Activated CD8-positive, alpha-beta T cell treated with anti-CD3 and anti-CD28 coated beads, Interleukin-2, amount 10 ng/mL, durations not matched to agents 7 days and 5 days (primary cell): ENCODE results near the gene UPP2. TPM values are rescaled to one million over a fixed set of nuclear protein-coding genes. Genes with fewer than 3 reads are reported as not detected.

ENCODE experiments used
- ATAC-seq: fragments of 150-1000 bp; cut with Tn5 transposase; one replicate; pipeline ENCODE4 v1.10.0; 2021; ENCODE audit warnings: moderate library complexity
- CTCF ChIA-PET: fragments of 350-600 bp; sonication (Branson Sonifier 250); formaldehyde crosslinking; loops from one replicate; lab custom pipeline; 2021; ENCODE audit warnings: antibody characterized with exemption; lab: Charles Lee
- POLR2A ChIA-PET: fragments of 350-600 bp; sonication (Branson Sonifier 250); formaldehyde crosslinking; loops from one replicate; lab custom pipeline; 2021; ENCODE audit warnings: antibody characterized with exemption; lab: Charles Lee
- DNase-seq: peaks from one replicate; pipeline ENCODE4 v3.0.0-alpha.2; 2020
- H3K27ac Mint-ChIP-seq: one replicate; pipeline ENCODE4 v1.8.0; 2021; ENCODE audit warnings: mild to moderate bottlenecking, mixed read lengths
- H3K27me3 Mint-ChIP-seq: one replicate; pipeline ENCODE4 v1.8.0; 2021; ENCODE audit warnings: low read depth, mixed read lengths
- H3K36me3 Mint-ChIP-seq: one replicate; pipeline ENCODE4 v1.8.0; 2021; ENCODE audit warnings: low read depth, mixed read lengths
- H3K4me1 Mint-ChIP-seq: one replicate; pipeline ENCODE4 v1.8.0; 2021; ENCODE audit warnings: low read depth, mixed read lengths
- H3K4me3 Mint-ChIP-seq: one replicate; pipeline ENCODE4 v1.8.0; 2021; ENCODE audit warnings: mild to moderate bottlenecking, mixed read lengths
- H3K9me3 Mint-ChIP-seq: one replicate; pipeline ENCODE4 v1.8.0; 2022; ENCODE audit warnings: mixed read lengths; ENCODE audit not compliant: insufficient read depth
- total RNA-seq, 2 experiments: library from RNA; stranded (reverse); gene quantifications; one replicate each; pipeline ENCODE4 v1.2.3, GENCODE V29; 2021

Gene UPP2
- total RNA-seq, 2 experiments from 2014 or later, result not detected

DNA sequence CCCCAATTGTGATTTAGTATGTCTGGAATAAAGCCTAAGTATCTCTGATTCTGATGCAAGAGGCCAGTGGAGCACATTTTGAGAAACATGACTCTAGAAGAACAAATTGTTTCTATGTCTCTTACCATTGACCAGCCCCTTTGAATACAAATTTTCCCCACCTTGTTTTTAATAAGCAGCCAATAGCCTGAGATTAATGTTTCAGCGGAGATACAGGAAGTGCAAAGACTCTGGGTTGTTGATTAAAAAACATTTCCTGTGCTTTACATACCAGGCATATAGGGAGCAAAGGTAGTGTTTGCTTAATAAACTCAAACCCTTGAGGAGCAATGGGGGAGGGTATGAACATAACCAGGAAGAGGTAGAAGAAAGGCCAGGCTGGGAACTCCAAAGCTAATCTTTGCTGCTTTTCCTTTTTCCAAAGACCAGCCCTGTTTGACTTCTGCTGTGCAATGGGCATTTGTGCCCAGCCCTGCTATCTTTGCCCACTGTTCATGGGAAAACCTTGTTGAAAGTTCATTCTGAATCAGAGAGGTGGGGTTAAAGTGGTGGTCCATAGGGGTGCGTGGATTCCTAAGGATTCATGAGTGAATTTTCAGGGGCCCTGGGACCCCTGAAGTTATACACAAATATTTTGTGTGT, 29.3 kb downstream of the UPP2 start:
- H3K27me3 Mint-ChIP-seq, result peaks cover 2% of the 10 kb centered on the region
- H3K27ac Mint-ChIP-seq, result no peak overlapping the region
- H3K9me3 Mint-ChIP-seq, result no peaks in the 10 kb centered on the region
- ATAC-seq, result no peak
- POLR2A ChIA-PET, result no interaction called here
- H3K36me3 Mint-ChIP-seq, result no peaks in the 10 kb centered on the region
- H3K4me3 Mint-ChIP-seq, result no peak overlapping the region
- no peaks in the 10 kb centered on the region for H3K4me1 Mint-ChIP-seq
- no peak for DNase-seq
- CTCF ChIA-PET, result no interaction called here

DNA sequence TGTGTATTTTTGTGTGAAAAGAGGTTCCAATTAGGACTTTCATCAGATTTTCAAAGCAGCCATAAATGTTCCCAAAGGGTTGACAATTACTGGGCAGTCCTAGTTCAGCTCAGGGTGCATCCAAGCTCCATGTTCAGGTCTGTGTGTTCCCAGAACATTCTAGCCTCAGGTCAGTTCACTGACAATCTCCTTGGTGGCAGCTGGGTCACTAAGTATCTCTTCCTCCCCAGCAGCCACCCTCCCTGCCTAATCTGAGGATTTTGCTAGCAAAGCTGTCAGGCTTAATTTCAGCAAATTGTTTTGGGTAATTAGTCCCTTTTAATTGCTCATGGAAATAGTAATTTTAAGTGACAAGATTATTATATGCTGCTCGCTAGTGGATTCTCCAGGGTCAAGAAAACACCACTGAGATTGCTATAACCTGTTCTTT, 29.8 kb downstream of the UPP2 start:
- Mint-ChIP-seq H3K27me3 (peaks cover 2% of the 10 kb centered on the region), H3K27ac (no peak overlapping the region), H3K4me3 (no peak overlapping the region), H3K36me3 (no peaks in the 10 kb centered on the region), H3K4me1 (no peaks in the 10 kb centered on the region), H3K9me3 (no peaks in the 10 kb centered on the region)
- ATAC-seq (no peak), DNase-seq (no peak)
- ChIA-PET CTCF (no interaction called here), POLR2A (no interaction called here)

DNA sequence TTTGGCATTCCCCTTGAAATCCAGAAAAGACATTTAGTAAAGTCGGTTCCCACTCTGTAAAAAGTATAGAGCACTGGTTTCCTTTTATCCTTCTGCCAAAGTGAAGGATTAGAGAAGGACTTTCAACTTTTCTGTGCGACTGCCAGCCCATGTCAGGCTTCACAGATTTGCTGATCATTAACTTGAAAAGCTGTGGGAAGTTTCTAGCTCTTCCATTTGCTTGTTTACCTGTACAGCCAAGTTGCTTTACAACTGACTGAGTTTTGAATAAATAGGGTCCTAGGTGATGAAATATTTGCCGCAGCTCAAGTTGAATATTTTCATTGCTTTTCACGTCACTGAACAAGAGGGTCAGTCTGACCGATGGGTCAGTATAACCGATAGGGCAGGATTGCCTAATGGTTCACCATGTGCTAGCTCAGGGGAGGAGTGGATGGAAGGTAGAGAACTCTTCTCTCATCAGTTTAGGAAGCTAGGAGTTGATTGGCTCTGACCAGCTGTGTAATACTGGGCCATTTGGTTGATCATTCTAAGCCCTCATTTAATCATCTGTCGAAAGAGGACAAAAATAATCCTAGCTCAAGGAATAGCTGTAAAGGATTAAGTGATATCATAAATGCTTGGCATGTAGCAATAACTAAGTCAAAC, 30.4 kb downstream of the UPP2 start:
- Mint-ChIP-seq H3K27me3 (peaks cover 2% of the 10 kb centered on the region), H3K4me1 (no peaks in the 10 kb centered on the region), H3K4me3 (no peak overlapping the region), H3K9me3 (no peaks in the 10 kb centered on the region), H3K27ac (no peak overlapping the region), H3K36me3 (no peaks in the 10 kb centered on the region)
- ChIA-PET POLR2A (no interaction called here), CTCF (no interaction called here)
- DNase-seq (no peak), ATAC-seq (no peak)

DNA sequence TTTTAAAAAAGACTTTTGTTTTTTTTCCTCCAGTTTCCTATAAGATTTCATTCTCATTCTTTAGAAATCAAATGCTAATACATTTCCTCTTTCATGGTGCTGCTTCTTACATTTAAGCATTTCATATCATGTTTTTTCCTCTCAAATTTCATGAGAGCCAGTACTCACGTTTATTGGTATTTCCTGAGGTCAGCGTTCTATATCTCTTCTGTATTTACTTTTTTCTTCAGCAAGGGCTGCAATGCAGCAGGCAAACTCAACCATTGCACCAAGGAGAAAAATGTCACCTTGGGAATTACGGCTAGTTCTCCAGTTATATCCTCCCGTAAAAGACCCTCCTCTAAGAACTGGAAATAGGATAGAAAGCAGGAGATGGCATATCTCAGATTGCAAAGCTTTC, 32.4 kb downstream of the UPP2 start:
- no peaks in the 10 kb centered on the region for H3K9me3 Mint-ChIP-seq
- no peak for ATAC-seq

DNA sequence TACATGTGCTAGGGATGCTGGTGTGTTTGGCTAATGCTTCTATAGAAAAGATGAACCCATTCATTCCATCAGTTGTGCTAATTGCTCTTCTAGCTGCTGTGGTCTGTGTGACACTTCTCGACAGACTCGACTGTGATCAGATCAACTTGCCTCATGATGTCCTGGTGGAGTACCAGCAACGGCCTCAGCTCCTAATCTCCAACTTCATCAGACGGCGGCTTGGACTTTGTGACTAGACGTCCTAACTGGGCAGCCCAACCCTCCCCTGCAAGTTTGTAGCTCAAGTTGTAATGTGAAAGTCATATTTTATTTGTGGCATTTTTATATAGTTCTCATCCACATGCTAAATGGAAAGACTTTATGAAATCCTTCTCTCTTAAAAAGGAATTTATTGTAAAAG, 33.0 kb downstream of the UPP2 start:
- Mint-ChIP-seq H3K36me3 (no peaks in the 10 kb centered on the region), H3K9me3 (no peaks in the 10 kb centered on the region), H3K4me1 (no peaks in the 10 kb centered on the region), H3K27me3 (peaks cover 2% of the 10 kb centered on the region), H3K27ac (no peak overlapping the region), H3K4me3 (no peak overlapping the region)
- CTCF ChIA-PET, result no interaction called here
- POLR2A ChIA-PET, result no interaction called here
- ATAC-seq (no peak), DNase-seq (no peak)

More for the DNA sequence above, 32.4 kb downstream of the UPP2 start:
- DNase-seq, result no peak
- ChIA-PET CTCF (no interaction called here), POLR2A (no interaction called here)
- Mint-ChIP-seq H3K27me3 (peaks cover 2% of the 10 kb centered on the region), H3K36me3 (no peaks in the 10 kb centered on the region), H3K4me3 (no peak overlapping the region), H3K4me1 (no peaks in the 10 kb centered on the region), H3K27ac (no peak overlapping the region)

DNA sequence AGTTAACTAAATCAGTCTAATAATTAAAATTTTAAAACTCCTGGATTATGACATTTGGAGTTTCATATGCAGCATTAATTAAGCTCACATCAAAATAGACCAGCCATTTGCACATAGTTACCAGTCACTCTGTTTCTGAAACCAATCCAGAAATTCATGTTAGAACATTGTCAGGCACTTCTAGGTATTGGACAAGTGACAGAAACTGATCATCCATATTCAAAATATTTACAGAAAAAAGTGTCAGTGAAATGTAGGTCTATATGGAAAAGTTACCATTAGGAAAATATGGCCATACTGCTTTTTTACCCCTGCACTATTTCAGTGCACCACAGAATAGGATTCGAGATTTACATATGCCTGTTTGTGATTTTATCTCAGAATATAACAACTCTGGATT, 33.4 kb downstream of the UPP2 start:
- no peak for DNase-seq
- Mint-ChIP-seq H3K36me3 (no peaks in the 10 kb centered on the region), H3K27ac (no peak overlapping the region), H3K9me3 (no peaks in the 10 kb centered on the region), H3K27me3 (peaks cover 2% of the 10 kb centered on the region), H3K4me1 (no peaks in the 10 kb centered on the region), H3K4me3 (no peak overlapping the region)
- POLR2A ChIA-PET, result no interaction called here
- CTCF ChIA-PET, result no interaction called here
- no peak for ATAC-seq

DNA sequence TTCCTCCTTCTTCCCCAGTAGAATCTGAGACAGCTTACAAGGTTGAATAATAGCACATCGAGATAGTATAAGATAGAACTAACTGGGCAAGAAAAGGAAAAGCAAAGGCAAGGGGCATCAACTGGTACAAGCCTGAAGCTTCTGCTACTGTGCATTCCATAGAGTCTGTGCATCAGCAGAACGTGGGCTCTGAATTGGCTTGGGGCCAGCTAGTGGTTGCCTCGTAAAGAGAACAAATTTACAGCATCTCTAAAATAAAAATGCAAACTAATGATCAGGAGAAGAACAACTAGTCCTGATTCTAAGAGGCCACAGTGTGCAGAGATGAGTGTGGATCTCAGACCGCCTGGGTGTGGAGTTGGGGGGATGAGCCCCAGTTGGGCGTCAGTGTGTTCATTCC, 36.6 kb downstream of the UPP2 start:
- Mint-ChIP-seq H3K9me3 (no peaks in the 10 kb centered on the region), H3K36me3 (no peaks in the 10 kb centered on the region), H3K4me3 (no peak overlapping the region), H3K27ac (no peak overlapping the region), H3K4me1 (no peaks in the 10 kb centered on the region), H3K27me3 (peaks cover 5% of the 10 kb centered on the region)
- ATAC-seq (no peak), DNase-seq (no peak)
- ChIA-PET POLR2A (no interaction called here), CTCF (no interaction called here)

DNA sequence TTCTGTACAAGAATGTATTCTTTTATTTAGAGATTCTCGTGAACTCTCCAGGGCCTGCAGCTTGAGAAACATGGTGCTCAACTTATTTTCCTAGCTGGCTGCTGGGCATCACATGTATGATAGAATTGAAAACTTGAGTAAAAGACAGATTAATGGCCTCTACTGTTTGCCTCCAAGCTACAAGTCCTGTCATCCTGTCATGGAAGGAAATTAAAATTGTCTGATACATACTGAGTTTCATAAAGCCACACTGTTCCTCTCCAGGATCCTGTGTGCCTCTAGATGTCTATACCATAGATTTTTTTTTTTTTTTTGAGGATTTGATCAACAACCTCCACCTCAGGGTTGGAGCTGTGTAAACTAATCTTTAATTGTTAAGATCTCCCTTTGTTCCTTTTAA, 38.5 kb downstream of the UPP2 start:
- Mint-ChIP-seq H3K4me3 (no peak overlapping the region), H3K36me3 (no peaks in the 10 kb centered on the region), H3K4me1 (no peaks in the 10 kb centered on the region), H3K27ac (no peak overlapping the region), H3K27me3 (peaks cover 2% of the 10 kb centered on the region), H3K9me3 (no peaks in the 10 kb centered on the region)
- POLR2A ChIA-PET, result no interaction called here
- no peak for DNase-seq
- no peak for ATAC-seq
- CTCF ChIA-PET, result no interaction called here

DNA sequence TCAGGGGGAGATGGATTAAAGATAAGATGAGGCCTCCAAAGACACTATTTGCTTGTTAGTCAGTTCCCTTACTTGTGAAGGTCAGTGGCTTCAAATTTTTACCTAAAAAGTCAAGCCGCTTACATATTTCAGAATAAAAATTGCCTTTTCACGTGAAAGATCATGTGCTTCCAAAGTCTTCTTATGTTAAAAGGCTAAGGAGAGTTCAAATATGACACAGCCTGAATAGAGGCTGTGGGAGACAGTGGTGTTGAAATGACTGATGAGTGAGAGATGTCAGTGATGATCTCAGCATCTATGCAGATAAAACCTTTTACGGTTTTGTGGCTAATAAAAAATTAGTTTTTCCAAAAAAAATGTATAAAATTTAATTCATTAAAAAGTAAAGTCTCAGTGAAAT, 40.5 kb downstream of the UPP2 start:
- no peak overlapping the region for H3K4me3 Mint-ChIP-seq
- DNase-seq (no peak), ATAC-seq (no peak)
- POLR2A ChIA-PET, result no interaction called here
- no peaks in the 10 kb centered on the region for H3K9me3 Mint-ChIP-seq
- peaks cover 2% of the 10 kb centered on the region for H3K27me3 Mint-ChIP-seq
- H3K27ac Mint-ChIP-seq, result no peak overlapping the region
- no peaks in the 10 kb centered on the region for H3K36me3 Mint-ChIP-seq
- CTCF ChIA-PET, result no interaction called here
- H3K4me1 Mint-ChIP-seq, result no peaks in the 10 kb centered on the region

DNA sequence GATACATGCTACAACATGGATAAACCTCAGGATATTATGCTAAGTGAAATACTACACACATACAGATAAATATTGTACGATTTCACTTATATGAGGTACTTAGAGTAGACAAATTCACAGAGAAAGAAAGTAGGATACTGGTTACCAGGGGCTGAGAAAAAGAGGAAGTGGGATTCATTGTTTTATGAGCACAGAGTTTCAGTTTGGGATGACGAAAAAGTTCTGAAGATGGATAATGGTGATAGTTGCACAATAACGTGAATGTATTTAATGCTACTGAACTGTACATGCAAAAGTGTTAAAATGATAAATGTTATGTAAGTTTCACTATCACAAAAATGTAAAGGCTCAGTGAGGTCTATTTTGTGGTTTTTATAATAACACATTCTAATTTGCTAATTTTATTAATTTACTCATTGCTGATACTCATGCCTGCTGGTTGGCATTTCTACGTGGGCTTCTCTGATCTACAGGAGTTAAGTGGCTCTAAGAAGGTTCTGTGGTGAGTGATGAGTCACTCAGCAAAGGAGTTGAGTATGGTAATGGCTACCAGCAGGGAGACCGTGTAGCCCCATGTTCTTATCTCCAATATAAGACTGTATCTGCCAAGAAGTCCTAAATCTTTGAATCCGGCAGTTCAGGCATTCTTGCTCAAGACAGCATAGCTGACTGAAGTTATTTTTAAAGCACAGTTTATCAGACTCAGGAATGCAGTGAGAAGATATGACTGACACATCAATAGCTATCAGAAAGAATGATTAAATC, 41.1 kb downstream of the UPP2 start:
- POLR2A ChIA-PET, result no interaction called here
- Mint-ChIP-seq H3K4me3 (no peak overlapping the region), H3K9me3 (no peaks in the 10 kb centered on the region), H3K27ac (no peak overlapping the region), H3K4me1 (no peaks in the 10 kb centered on the region), H3K27me3 (peaks cover 6% of the 10 kb centered on the region), H3K36me3 (no peaks in the 10 kb centered on the region)
- DNase-seq (no peak), ATAC-seq (no peak)
- CTCF ChIA-PET, result no interaction called here

DNA sequence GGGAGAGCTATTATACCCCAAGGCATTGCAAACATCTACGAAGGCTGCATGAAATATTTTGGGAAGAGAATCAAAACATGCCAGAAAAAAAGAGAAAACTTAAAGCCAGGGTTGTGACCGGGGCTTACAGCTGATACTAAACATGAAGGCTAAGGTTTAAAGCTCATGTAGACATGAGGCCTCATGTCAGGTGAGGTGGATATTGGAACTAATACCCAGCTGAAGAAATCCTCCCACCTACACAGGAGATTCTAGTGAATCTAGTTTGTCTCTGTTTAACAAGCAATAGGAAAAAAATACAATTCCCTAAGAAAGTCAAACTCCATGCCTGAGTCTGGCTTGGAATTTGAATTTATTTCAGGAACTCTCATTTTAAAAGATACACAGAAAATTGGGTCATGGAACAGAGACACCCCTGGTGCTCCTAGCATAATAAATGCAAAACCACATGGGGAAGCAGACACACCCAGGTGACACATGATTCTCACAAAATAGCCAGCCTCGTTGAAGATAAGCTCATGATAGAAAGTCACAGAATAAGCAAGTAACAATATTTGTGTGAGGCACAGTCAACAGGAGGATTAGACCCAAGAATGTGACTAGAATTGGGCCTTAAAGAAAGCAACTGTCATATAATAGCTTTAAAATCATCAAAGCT, 42.2 kb downstream of the UPP2 start:
- CTCF ChIA-PET, result no interaction called here
- Mint-ChIP-seq H3K9me3 (no peaks in the 10 kb centered on the region), H3K27ac (no peak overlapping the region), H3K36me3 (no peaks in the 10 kb centered on the region), H3K27me3 (peaks cover 7% of the 10 kb centered on the region), H3K4me1 (no peaks in the 10 kb centered on the region), H3K4me3 (no peak overlapping the region)
- DNase-seq, result no peak
- ATAC-seq, result no peak
- POLR2A ChIA-PET, result no interaction called here
